Sigmoid colon (tissue), 4 donors: ENCODE measurements around the gene RCOR2.

Experiments used
- CTCF ChIP-seq, 4 experiments: fragments of 450-650 bp in 3 of 4; fragments of 200-600 bp in 1 of 4; IDR thresholded peaks; one replicate each; pipeline ENCODE4 v1.5.1; 2016 to 2019; ENCODE audit warnings: antibody characterized with exemption in 4 of 4, mild to moderate bottlenecking in 3 of 4, moderate library complexity in 2 of 4
- EP300 ChIP-seq, 4 donors: sonication (generic); formaldehyde crosslinking; IDR thresholded peaks; one replicate each; pipeline ENCODE4 v1.6.1; 2017; ENCODE audit warnings: antibody characterized with exemption in 4 of 4
- POLR2A ChIP-seq, 2 donors: fragments of 450-650 bp; IDR thresholded peaks; one replicate each; pipeline ENCODE4 v1.6.1; 2016; ENCODE audit warnings: antibody characterized with exemption in 2 of 2, mild to moderate bottlenecking in 2 of 2, moderate library complexity in 2 of 2
- POLR2AphosphoS5 ChIP-seq, 4 donors: sonication (generic); formaldehyde crosslinking; IDR thresholded peaks; one replicate each; pipeline ENCODE4 v1.6.1; 2017; ENCODE audit warnings: antibody characterized with exemption in 4 of 4

GRCh38 chr11:63912678-63913077 lies 4.3 kb downstream of the RCOR2 start:
- TF ChIP-seq EP300 (IDR thresholded peaks at IDR 0.05) (no peak), POLR2A (IDR thresholded peaks at IDR 0.05) (no peak), POLR2AphosphoS5 (IDR thresholded peaks at IDR 0.05) (no peak), CTCF (IDR thresholded peaks at IDR 0.05) (no peak)
